Smooth muscle cell (in vitro differentiated cells): ENCODE data around the gene CLIC5. TPM values are rescaled to one million over a fixed set of nuclear protein-coding genes. Genes with fewer than 3 reads are reported as not detected.

Experiments used
- DNase-seq: peaks from one replicate; lab custom pipeline; 2025; ENCODE audit not compliant: unreplicated experiment; lab: John Stamatoyannopoulos, UW
- H2AFZ ChIP-seq: fragments of 200-600 bp; sonication (generic); 2 replicates; pipeline ENCODE4 v1.6.0; 2016; ENCODE audit warnings: antibody characterized with exemption, low read depth, mild to moderate bottlenecking
- H3F3A ChIP-seq: fragments of 200-600 bp; sonication (generic); 2 replicates; pipeline ENCODE4 v1.6.0; 2017; ENCODE audit warnings: antibody characterized with exemption, low read depth
- H3K27ac ChIP-seq: fragments of 200-600 bp; sonication (generic); 2 replicates; pipeline ENCODE4 v1.5.1; 2016; ENCODE audit warnings: low read depth, mild to moderate bottlenecking
- H3K27me3 ChIP-seq: fragments of 200-600 bp; sonication (generic); 2 replicates; pipeline ENCODE4 v1.6.1; 2016; ENCODE audit warnings: low read depth, mild to moderate bottlenecking
- H3K36me3 ChIP-seq: fragments of 200-600 bp; sonication (generic); 2 replicates; pipeline ENCODE4 v1.5.1; 2016; ENCODE audit warnings: low read depth
- H3K4me1 ChIP-seq: fragments of 200-600 bp; sonication (generic); 2 replicates; pipeline ENCODE4 v1.5.1; 2016; ENCODE audit warnings: low read depth
- H3K4me2 ChIP-seq: fragments of 200-600 bp; sonication (generic); 2 replicates; pipeline ENCODE4 v1.6.0; 2016; ENCODE audit warnings: mild to moderate bottlenecking
- H3K4me3 ChIP-seq: fragments of 200-600 bp; sonication (generic); 2 replicates; pipeline ENCODE4 v1.5.1; 2016; ENCODE audit warnings: mild to moderate bottlenecking
- H3K79me2 ChIP-seq: fragments of 200-600 bp; sonication (generic); 2 replicates; pipeline ENCODE4 v1.6.0; 2016; ENCODE audit warnings: low read depth, mild to moderate bottlenecking
- H3K9ac ChIP-seq: fragments of 200-600 bp; sonication (generic); 2 replicates; pipeline ENCODE4 v1.6.0; 2016; ENCODE audit warnings: low read depth
- H3K9me3 ChIP-seq: fragments of 200-600 bp; sonication (generic); replicated peaks from 2 replicates; pipeline ENCODE4 v1.5.1; 2016; ENCODE audit warnings: low read depth
- H4K20me1 ChIP-seq: fragments of 200-600 bp; sonication (generic); 2 replicates; pipeline ENCODE4 v1.6.0; 2016; ENCODE audit warnings: low read depth
- WGBS: methylation state at CpG from one replicate; pipeline ENCODE4 v1.1.7; 2016; ENCODE audit warnings: low lambda C conversion rate; 5-methylcytosine and 5-hydroxymethylcytosine counted together
- polyA plus RNA-seq: library from polyadenylated mRNA; unstranded; fragments of >200 nt; fragmentation: Nextera tagmentation; extraction: Ambion mirVana; gene quantifications from 2 replicates; pipeline ENCODE4 v1.2.1, GENCODE V29; 2016
- total RNA-seq: library from RNA; depleted of rRNA; stranded (reverse); fragments of >200 nt; gene quantifications from 2 replicates; pipeline ENCODE4 v1.2.3, GENCODE V29; 2014
- TF ChIP-seq, protein P1 (sequence below): fragments of 200-600 bp; sonication (generic); IDR thresholded peaks from 2 replicates; pipeline ENCODE4 v1.5.1; 2017; ENCODE audit warnings: borderline replicate concordance, mild to moderate bottlenecking, antibody characterized with exemption; ENCODE audit not compliant: insufficient read depth, poor library complexity, severe bottlenecking

CLIC5 gene
- total and polyA plus RNA-seq, 2 experiments from 2014 or later: 0.97 to 4.4 TPM

DNA sequence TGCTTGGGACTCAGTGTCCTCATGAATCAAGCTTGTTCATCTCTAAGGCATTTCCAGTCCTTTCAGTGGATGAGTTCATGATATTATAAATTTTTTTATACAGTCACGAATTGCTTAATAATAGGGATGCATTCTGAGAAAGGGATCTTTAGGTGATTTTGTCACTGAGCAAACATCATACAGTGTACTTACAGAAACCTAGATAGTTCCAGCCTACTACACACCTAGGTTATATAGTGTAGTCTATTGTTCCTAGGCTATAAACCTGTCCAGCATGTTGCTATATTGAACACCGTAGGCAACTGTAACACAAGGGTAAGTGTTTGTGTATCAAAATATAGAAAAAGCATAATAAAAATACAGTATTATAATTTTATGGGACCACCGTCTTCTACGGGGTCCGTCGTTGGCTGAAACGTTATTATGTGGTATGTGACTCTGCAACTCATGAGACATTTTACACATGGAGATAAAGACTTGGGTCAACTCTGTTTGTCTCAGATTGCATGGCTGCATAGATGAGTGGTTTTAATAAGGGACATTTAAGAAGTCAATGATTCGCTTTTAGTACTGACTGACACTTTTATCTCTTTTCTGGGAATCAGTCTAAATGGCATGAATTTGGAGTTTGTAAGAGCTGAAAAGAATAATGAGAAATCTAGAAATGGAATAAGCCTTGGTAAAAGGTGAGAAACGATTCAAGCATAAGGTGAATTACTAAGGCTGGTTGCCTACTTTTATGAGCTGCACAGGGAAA, 33.2 kb downstream of the CLIC5 start:
- no peaks in the 10 kb centered on the region for H3F3A ChIP-seq
- no peaks in the 10 kb centered on the region for H3K36me3 ChIP-seq
- no peaks in the 10 kb centered on the region for H3K79me2 ChIP-seq
- WGBS: 92% methylated on average over 9 of the region's 9 CpGs
- H4K20me1 ChIP-seq: no peaks in the 10 kb centered on the region
- no peaks in the 10 kb centered on the region for H3K9me3 ChIP-seq
- no peak overlapping the region for H2AFZ ChIP-seq
- no peak for DNase-seq
- no peak overlapping the region for H3K4me3 ChIP-seq
- no peaks in the 10 kb centered on the region for H3K4me1 ChIP-seq
- H3K4me2 ChIP-seq: no peak overlapping the region
- TF ChIP-seq, protein P1, sequence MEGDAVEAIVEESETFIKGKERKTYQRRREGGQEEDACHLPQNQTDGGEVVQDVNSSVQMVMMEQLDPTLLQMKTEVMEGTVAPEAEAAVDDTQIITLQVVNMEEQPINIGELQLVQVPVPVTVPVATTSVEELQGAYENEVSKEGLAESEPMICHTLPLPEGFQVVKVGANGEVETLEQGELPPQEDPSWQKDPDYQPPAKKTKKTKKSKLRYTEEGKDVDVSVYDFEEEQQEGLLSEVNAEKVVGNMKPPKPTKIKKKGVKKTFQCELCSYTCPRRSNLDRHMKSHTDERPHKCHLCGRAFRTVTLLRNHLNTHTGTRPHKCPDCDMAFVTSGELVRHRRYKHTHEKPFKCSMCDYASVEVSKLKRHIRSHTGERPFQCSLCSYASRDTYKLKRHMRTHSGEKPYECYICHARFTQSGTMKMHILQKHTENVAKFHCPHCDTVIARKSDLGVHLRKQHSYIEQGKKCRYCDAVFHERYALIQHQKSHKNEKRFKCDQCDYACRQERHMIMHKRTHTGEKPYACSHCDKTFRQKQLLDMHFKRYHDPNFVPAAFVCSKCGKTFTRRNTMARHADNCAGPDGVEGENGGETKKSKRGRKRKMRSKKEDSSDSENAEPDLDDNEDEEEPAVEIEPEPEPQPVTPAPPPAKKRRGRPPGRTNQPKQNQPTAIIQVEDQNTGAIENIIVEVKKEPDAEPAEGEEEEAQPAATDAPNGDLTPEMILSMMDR: no peak
- no peaks in the 10 kb centered on the region for H3K27me3 ChIP-seq
- no peak overlapping the region for H3K27ac ChIP-seq
- no peak overlapping the region for H3K9ac ChIP-seq

DNA sequence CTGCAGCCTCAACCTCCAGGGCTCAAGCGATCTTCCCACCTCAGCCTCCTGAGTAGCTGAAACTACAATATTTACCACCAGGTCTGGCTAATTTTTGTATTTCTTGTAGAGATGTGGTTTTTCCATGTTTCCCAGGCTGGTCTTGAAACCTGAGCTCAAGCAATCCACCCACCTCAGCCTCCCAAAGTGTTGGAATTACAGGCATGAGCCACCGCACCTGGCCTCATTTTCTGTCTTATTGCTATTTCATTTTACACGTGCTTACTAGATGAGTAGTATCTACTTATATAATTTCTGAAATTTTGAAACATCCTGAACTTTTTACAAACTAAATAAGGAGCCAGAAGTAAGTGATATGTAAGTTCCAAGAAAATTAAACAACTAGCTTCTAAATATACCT, 34.6 kb downstream of the CLIC5 start:
- no peak overlapping the region for H3K27ac ChIP-seq
- H3K79me2 ChIP-seq: no peaks in the 10 kb centered on the region
- no peaks in the 10 kb centered on the region for H3K27me3 ChIP-seq
- no peaks in the 10 kb centered on the region for H3K4me1 ChIP-seq
- no peaks in the 10 kb centered on the region for H4K20me1 ChIP-seq
- no peaks in the 10 kb centered on the region for H3K9me3 ChIP-seq
- WGBS: 85% methylated on average over 3 of the region's 3 CpGs
- H3K4me3 ChIP-seq: no peak overlapping the region
- H3K36me3 ChIP-seq: no peaks in the 10 kb centered on the region
- DNase-seq: no peak
- H2AFZ ChIP-seq: no peak overlapping the region
- no peaks in the 10 kb centered on the region for H3F3A ChIP-seq
- TF ChIP-seq, protein P1: no peak
- H3K9ac ChIP-seq: no peak overlapping the region
- no peak overlapping the region for H3K4me2 ChIP-seq

DNA sequence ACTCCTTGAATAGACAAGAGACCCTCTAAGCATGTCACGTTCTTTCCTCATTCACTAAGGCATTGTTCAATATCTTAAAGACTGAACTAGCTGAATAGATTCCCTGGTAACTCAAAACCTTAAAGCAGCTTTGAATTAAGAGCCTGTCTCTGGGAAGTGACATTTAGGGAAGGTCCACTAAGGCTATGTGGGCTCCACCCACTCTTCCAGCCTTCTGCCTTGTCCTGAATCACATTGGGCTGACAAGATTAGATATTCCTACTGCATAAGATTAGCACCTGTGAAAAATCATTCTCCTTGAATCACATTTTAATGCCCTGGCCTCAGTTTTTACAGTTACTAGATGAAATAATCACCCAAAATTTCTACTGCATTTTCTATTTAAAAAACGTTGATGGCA, 36.3 kb downstream of the CLIC5 start:
- no peak for DNase-seq
- peaks cover 3% of the 10 kb centered on the region for H3K9me3 ChIP-seq
- no peaks in the 10 kb centered on the region for H3K36me3 ChIP-seq
- no peak overlapping the region for H3K4me2 ChIP-seq
- H3K27ac ChIP-seq: no peak overlapping the region
- TF ChIP-seq, protein P1: no peak
- no peak overlapping the region for H2AFZ ChIP-seq
- no peaks in the 10 kb centered on the region for H3K79me2 ChIP-seq
- no peak overlapping the region for H3K4me3 ChIP-seq
- H3K4me1 ChIP-seq: no peaks in the 10 kb centered on the region
- no peak overlapping the region for H3K9ac ChIP-seq
- 86% methylated on average over 2 of the region's 2 CpGs for WGBS
- H3K27me3 ChIP-seq: no peaks in the 10 kb centered on the region
- H3F3A ChIP-seq: no peaks in the 10 kb centered on the region
- H4K20me1 ChIP-seq: no peaks in the 10 kb centered on the region

DNA sequence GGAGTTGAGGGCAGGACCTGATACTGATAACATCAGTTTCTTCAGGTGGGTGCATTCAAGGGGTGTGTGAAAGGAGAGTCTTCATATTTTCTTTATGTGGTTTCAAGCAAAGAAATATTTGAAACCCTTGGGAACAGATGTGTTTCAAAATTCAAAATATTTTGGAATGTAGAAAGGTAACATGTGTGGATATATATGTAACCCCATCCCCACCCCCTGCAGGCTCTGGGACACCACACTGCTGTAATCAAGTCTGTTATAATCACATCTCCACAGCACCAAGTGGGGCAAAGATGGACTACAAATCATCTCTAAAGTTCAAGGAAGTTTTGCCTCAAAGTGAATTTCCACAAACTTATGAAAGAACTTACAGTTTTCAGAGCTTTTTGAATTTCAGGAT, 41.1 kb downstream of the CLIC5 start:
- H3K27ac ChIP-seq: no peak overlapping the region
- H3K4me2 ChIP-seq: no peak overlapping the region
- H3K79me2 ChIP-seq: no peaks in the 10 kb centered on the region
- H3K4me1 ChIP-seq: no peaks in the 10 kb centered on the region
- H4K20me1 ChIP-seq: no peaks in the 10 kb centered on the region
- H3K4me3 ChIP-seq: no peak overlapping the region
- no peak for DNase-seq
- no peaks in the 10 kb centered on the region for H3K36me3 ChIP-seq
- H3K9me3 ChIP-seq: peaks cover 3% of the 10 kb centered on the region
- H3K9ac ChIP-seq: no peak overlapping the region
- H2AFZ ChIP-seq: no peak overlapping the region
- TF ChIP-seq, protein P1: no peak
- no peaks in the 10 kb centered on the region for H3F3A ChIP-seq
- H3K27me3 ChIP-seq: no peaks in the 10 kb centered on the region
